ENCODE results near the gene ALG14.
"Not testable (repeated sequence)": the region's sequence is repeated elsewhere in the genome, so short reads cannot be mapped to it uniquely, and the experiment has no call there.

ALG14 gene

DNA sequence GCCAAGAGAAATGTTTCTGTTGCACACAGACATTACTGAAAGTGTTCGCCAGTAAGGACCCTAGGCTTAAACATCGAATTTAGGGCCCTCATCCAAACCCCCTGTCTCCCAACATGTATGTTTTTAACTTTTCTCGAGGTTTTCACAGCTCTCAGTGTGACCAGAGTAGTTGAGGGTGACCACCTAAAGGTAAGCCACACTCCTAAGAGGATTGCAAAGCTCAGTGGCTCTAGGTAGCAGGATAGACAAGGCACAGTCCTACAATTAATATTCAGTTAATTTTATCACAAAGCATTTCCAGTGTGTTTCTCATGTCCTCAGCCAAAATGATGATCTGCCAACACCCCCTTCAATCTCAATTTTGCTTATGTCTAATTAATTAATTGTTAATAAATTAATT lies 695 bp upstream of the ALG14 start:
- H3K9me3 Mint-ChIP-seq, result no peaks in the 10 kb centered on the region
- H3K27me3 Mint-ChIP-seq (ENCODE audit: low read depth), result no peaks in the 10 kb centered on the region
- DNase-seq (ENCODE audit: low spot score), result no peak
- peaks cover 13% of the 10 kb centered on the region for H3K4me1 Mint-ChIP-seq (ENCODE audit: low read depth)
- H3K36me3 Mint-ChIP-seq (ENCODE audit: low read depth), result no peaks in the 10 kb centered on the region
- peak overlapping the region; percentile 96 for H3K27ac Mint-ChIP-seq
- H3K4me3 Mint-ChIP-seq, result peak overlapping the region; percentile 96

DNA sequence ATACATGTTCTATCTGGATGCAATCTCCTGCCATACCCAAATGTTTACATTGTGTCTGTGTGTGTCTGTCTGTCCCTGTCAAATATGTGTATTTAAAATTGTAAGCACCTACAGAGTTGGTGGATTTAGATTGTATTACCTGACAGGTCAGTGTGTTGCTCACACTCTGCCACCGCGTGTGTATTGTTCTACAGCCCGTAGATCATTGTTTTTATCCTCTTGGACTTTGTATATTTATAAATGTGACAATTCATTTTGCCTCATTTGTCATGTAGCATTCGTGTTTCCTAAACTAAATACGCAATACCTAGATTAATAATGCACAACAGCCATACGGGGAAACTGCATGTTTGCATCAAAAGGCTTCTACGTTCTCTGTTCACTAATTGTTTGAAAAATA lies 634 bp downstream of the ALG14 start:
- Mint-ChIP-seq H3K36me3 (ENCODE audit: low read depth) (no peaks in the 10 kb centered on the region), H3K9me3 (no peaks in the 10 kb centered on the region)

DNA sequence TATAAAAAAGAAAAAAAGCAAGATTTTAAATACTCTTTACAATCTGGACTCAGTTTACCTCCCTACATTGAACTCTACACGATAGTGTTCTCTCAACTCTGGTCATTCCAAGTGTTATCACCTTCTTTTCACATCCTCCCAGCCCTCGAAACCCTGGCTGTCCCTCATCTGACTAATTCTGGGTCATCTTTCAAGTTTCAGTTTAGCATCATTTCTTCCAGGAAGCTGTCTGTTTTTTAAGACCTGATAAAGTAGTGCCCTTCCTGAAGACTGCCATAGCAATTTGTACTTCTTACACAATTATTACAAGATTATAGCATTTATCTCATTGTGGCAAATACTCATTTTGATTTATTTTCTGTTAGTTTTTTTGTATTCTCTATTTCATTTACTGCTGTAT lies 1.2 kb downstream of the ALG14 start:
- no peaks in the 10 kb centered on the region for H3K36me3 Mint-ChIP-seq (ENCODE audit: low read depth)
- H3K4me3 Mint-ChIP-seq, result no peak overlapping the region
- no peak for DNase-seq (ENCODE audit: low spot score)
- no peak overlapping the region for H3K27ac Mint-ChIP-seq
- H3K4me1 Mint-ChIP-seq (ENCODE audit: low read depth), result peaks cover 13% of the 10 kb centered on the region
- no peaks in the 10 kb centered on the region for H3K27me3 Mint-ChIP-seq (ENCODE audit: low read depth)
- H3K9me3 Mint-ChIP-seq, result no peaks in the 10 kb centered on the region

More for the DNA sequence above, 634 bp downstream of the ALG14 start:
- Mint-ChIP-seq H3K27ac (peak overlapping the region; percentile 96), H3K4me1 (ENCODE audit: low read depth) (peaks cover 13% of the 10 kb centered on the region), H3K27me3 (ENCODE audit: low read depth) (no peaks in the 10 kb centered on the region), H3K4me3 (peak overlapping the region; percentile 96)
- no peak for DNase-seq (ENCODE audit: low spot score)

DNA sequence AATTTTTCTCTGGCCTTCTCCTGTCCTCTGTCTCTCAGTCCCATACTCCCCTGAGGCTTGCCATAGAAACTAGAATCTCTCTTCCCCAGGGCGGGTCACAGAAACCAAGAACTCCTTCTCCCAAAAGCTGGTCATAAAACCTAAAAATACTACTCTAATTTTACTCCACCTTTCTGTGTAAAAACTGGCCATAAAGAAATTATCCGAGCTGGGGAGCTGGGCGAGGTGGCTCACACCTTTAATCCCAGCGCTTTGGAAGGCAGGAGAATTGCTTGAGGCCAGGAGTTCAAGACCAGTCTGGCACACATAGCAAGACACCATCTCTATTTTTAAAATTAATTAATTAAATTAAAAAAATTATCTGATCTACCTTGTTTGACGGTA lies 3.0 kb downstream of the ALG14 start:
- Mint-ChIP-seq H3K4me1 (ENCODE audit: low read depth) (peaks cover 13% of the 10 kb centered on the region), H3K27me3 (ENCODE audit: low read depth) (no peaks in the 10 kb centered on the region), H3K27ac (no peak overlapping the region), H3K9me3 (no peaks in the 10 kb centered on the region), H3K36me3 (ENCODE audit: low read depth) (no peaks in the 10 kb centered on the region), H3K4me3 (no peak overlapping the region)
- DNase-seq (ENCODE audit: low spot score), result no peak

DNA sequence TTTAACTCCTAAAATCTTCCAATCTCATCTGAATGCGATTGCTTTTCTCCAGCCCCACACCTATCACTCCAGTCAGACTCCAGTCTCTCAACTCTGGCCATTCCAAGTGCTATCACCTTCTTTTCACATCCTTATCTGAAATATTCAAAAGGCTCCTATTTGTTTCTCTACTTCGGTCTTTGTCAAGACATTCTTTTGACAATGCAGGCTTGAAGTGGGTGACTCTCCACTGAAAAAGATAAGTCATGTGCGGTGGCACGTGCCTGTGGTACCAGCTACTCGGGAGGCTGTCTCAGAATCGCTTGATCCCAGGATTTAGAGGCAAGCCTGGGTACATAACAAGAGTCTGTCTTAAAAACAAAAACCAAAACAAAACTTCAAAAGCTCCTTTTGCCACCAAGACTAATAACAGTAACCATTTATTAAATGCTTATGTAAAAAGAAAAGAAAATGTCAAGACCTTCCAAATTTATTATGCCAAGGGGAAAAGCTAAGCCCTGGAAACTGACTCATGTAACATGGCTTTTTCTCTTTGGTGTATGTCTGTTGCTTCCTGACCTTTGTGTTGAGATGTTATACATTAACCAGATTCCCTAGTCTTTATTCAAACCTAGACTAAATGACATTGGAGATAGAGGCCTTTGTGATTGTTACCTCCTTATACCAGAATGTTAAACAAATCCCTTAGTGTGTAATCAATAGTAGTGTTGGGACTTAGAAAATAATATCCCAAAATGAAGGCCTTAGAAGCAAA lies 3.6 kb downstream of the ALG14 start:
- no peak for DNase-seq (ENCODE audit: low spot score)
- H3K9me3 Mint-ChIP-seq, result no peaks in the 10 kb centered on the region
- H3K27ac Mint-ChIP-seq, result no peak overlapping the region

DNA sequence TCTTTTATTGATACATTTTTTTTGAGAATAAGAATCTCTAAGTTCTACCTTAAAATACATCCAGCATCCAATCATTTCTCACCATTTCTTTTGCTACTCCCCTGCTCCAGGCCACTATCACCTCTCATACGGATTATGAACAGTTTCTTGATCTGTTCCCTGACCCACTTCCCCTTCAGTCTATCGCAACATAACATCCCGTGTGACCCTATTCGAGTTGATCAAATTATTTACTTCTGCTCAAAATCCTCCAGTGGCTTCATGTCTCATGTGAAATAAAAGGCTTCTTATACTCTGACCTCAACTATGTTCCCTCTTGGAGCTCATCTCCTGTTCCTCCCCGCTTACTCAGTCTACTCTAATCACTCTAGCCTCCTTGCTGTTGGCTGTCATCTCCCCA lies 5.2 kb downstream of the ALG14 start:
- no peak overlapping the region for H3K27ac Mint-ChIP-seq
- H3K4me1 Mint-ChIP-seq (ENCODE audit: low read depth), result peaks cover 10% of the 10 kb centered on the region
- no peaks in the 10 kb centered on the region for H3K9me3 Mint-ChIP-seq

More for the DNA sequence above, 3.6 kb downstream of the ALG14 start:
- Mint-ChIP-seq H3K4me3 (no peak overlapping the region), H3K4me1 (ENCODE audit: low read depth) (peaks cover 13% of the 10 kb centered on the region), H3K36me3 (ENCODE audit: low read depth) (no peaks in the 10 kb centered on the region), H3K27me3 (ENCODE audit: low read depth) (no peaks in the 10 kb centered on the region)

DNA sequence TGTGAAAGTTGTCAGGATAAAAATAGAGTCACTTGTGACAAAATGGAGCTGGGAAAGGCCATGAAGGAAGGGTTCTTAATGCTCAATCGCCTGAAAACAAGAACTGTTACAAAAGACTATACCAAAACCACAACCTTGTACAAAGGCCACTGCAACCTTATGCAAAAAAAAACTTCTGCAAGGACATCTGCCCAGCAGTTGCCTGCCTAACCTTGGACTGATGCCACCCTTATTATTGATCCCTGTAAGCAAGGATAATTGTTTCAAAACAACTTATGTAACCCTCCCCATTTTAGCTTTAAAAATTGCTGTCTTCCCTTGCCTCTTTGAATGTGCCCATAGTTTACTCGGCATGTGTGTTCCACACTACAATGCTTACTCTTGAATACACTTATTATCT lies 5.7 kb downstream of the ALG14 start:
- Mint-ChIP-seq H3K9me3 (no peaks in the 10 kb centered on the region), H3K27ac (no peak overlapping the region), H3K4me3 (no peak overlapping the region), H3K36me3 (ENCODE audit: low read depth) (no peaks in the 10 kb centered on the region), H3K4me1 (ENCODE audit: low read depth) (peaks cover 7% of the 10 kb centered on the region), H3K27me3 (ENCODE audit: low read depth) (no peaks in the 10 kb centered on the region)
- no peak for DNase-seq (ENCODE audit: low spot score)

More for the DNA sequence above, 5.2 kb downstream of the ALG14 start:
- no peaks in the 10 kb centered on the region for H3K27me3 Mint-ChIP-seq (ENCODE audit: low read depth)
- DNase-seq (ENCODE audit: low spot score), result no peak
- H3K4me3 Mint-ChIP-seq, result no peak overlapping the region
- H3K36me3 Mint-ChIP-seq (ENCODE audit: low read depth), result no peaks in the 10 kb centered on the region

DNA sequence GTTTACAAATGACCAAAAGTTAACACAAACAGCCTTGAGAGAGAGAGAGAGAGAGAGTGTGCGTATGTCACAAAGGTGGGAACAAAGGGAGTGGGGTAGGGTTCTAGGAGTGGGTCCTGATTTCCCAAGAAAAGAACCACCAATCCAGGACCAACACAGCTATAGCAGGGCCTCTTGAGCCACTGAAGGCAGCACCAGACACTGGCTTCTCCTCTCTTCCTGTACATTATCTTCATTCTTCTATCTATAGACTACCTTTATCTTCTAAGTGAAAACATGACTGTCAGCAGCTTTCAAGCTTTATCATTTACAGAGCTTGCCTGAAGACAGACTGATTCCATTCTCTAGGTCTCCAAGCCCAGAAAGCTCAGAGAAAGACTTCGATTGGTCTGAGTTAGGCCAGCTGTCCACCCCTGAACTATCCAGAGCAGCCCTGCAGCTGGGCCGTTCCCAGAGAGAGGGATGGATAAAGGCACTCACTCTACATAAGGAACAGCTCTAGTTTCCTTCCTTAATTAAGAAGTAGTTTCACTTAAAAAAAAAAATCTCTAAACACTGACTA lies 11.2 kb downstream of the ALG14 start:
- Mint-ChIP-seq H3K9me3 (no peaks in the 10 kb centered on the region), H3K27ac (no peak overlapping the region), H3K4me1 (ENCODE audit: low read depth) (no peaks in the 10 kb centered on the region), H3K4me3 (no peak overlapping the region), H3K36me3 (ENCODE audit: low read depth) (no peaks in the 10 kb centered on the region), H3K27me3 (ENCODE audit: low read depth) (no peaks in the 10 kb centered on the region)
- no peak for DNase-seq (ENCODE audit: low spot score)

DNA sequence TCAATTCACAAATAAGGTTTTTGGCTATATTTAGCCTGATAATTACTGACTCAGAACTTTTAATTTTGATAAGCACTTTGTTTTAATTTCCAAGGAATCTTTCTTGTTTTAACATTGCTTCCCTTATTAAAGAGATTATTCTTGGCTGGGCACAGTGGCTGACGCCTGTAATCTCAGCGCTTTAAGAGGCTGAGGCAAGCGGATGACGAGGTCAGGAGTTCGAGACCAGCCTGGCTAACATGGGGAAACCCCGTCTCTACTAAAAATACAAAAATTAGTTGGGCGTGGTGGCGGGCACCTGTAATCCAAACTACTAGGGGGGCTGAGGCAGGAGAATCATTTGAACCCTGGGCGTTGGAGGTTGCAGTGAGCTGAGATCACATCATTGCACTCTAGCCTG lies 13.8 kb downstream of the ALG14 start:
- no peaks in the 10 kb centered on the region for H3K4me1 Mint-ChIP-seq (ENCODE audit: low read depth)
- no peaks in the 10 kb centered on the region for H3K36me3 Mint-ChIP-seq (ENCODE audit: low read depth)
- H3K27ac Mint-ChIP-seq, result no peak overlapping the region
- no peak overlapping the region for H3K4me3 Mint-ChIP-seq
- DNase-seq (ENCODE audit: low spot score), result no peak
- no peaks in the 10 kb centered on the region for H3K9me3 Mint-ChIP-seq
- no peaks in the 10 kb centered on the region for H3K27me3 Mint-ChIP-seq (ENCODE audit: low read depth)

DNA sequence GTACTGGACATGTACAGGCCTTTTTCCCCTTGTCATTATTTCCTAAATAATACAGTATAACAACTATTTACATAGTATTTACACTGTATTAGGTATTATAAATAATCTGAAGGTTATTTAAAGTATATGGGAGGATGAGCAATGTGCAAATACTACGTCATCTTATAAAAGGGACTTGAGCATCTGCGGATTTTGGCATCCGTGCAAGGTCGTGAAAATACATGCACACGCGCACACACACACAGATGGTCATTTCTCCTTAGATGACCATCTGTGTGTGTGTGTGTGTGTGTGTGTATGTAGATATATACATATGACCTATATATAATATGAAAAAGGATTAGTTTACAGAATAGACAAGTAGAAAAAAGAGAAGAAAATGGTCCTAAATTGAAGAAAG lies 15.4 kb downstream of the ALG14 start:
- H3K27me3 Mint-ChIP-seq (ENCODE audit: low read depth), result no peaks in the 10 kb centered on the region
- no peak overlapping the region for H3K27ac Mint-ChIP-seq
- no peaks in the 10 kb centered on the region for H3K4me1 Mint-ChIP-seq (ENCODE audit: low read depth)
- no peaks in the 10 kb centered on the region for H3K9me3 Mint-ChIP-seq
- H3K36me3 Mint-ChIP-seq (ENCODE audit: low read depth), result no peaks in the 10 kb centered on the region
- H3K4me3 Mint-ChIP-seq, result no peak overlapping the region
- DNase-seq (ENCODE audit: low spot score), result no peak

DNA sequence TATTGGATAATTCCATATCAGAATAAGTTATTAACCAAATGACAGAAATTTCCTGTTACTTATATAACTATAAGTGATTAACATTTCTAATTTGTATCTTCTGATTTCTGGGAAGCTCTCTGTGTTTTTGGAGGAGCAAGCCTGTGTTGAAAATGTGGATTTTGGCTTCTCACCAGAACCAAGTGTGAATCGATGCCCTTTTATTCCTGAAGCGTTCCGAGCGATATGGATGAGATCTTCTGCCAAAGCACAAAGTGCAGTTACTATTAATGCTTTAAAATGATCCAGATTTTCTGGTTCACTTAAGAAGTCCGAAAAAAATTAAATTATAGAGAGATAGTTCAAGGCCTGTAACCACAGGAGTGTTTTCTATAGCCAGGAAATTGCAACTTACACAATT lies 22.8 kb downstream of the ALG14 start:
- no peaks in the 10 kb centered on the region for H3K4me1 Mint-ChIP-seq (ENCODE audit: low read depth)
- H3K36me3 Mint-ChIP-seq (ENCODE audit: low read depth), result no peaks in the 10 kb centered on the region
- no peaks in the 10 kb centered on the region for H3K27me3 Mint-ChIP-seq (ENCODE audit: low read depth)
- no peak for DNase-seq (ENCODE audit: low spot score)
- H3K27ac Mint-ChIP-seq, result no peak overlapping the region
- no peaks in the 10 kb centered on the region for H3K9me3 Mint-ChIP-seq
- no peak overlapping the region for H3K4me3 Mint-ChIP-seq

DNA sequence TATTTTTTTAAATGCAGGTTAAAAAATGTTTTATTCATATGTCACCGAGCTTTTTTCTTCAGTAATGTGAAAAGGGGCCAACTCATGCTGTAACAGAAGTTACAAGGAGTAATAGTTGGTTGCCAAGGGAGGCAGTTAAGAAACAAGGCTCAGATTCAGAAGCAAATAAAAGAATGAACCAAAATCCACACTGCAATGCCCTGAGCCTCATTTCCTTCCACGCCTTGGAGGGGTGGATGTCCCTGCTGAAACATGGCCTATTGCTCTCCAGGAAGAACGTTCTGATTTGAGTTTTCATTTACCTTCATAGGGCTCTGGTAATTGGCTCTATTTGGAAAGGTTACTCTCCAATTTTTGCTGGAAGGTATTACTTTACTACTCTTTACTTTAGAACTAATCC lies 24.4 kb downstream of the ALG14 start:
- no peaks in the 10 kb centered on the region for H3K27me3 Mint-ChIP-seq (ENCODE audit: low read depth)
- no peaks in the 10 kb centered on the region for H3K36me3 Mint-ChIP-seq (ENCODE audit: low read depth)
- H3K4me3 Mint-ChIP-seq, result no peak overlapping the region
- no peak for DNase-seq (ENCODE audit: low spot score)
- H3K4me1 Mint-ChIP-seq (ENCODE audit: low read depth), result no peaks in the 10 kb centered on the region
- H3K9me3 Mint-ChIP-seq, result no peaks in the 10 kb centered on the region
- no peak overlapping the region for H3K27ac Mint-ChIP-seq

DNA sequence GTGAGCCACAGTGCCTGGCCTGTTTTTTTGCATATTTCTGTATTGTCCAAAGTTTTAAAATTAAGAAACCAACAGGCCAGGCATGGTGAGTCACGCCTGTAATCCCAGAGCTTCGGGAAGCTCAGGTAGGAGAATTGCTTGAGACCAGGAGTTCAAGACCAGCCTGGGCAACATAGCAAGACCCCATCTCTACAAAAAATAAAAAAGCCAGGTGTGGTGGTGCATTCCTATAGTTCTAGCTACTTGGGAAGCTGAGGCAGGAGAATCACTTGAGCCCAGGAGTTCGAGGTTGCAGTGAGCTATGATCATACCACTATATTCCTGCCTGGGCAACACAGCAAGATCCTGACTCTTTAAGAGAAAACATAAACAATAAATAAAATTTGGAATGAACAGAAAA lies 25.1 kb downstream of the ALG14 start:
- H3K36me3 Mint-ChIP-seq (ENCODE audit: low read depth); H3K9me3 Mint-ChIP-seq; H3K4me1 Mint-ChIP-seq (ENCODE audit: low read depth); H3K4me3 Mint-ChIP-seq; H3K27ac Mint-ChIP-seq; H3K27me3 Mint-ChIP-seq (ENCODE audit: low read depth); DNase-seq (ENCODE audit: low spot score): not testable (repeated sequence)

DNA sequence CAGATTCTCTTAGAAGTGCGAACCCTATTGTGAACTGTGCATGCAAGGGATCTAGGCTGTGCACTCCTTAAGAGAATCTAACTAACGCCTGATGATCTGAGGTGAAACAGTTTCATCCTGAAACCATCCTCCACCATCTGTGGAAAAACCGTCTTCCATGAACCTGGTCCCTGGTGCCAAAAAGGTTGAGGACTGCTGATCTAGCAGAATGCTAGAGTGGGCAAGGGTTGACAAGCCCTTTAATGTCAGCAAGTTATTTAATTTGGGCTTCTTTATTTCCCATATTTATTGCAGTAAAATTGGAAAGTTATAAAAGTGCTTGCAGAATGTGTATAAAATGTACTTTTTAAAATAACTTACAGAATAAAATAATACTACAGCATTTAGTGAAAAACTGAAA lies 26.4 kb downstream of the ALG14 start:
- Mint-ChIP-seq H3K9me3 (no peaks in the 10 kb centered on the region), H3K36me3 (ENCODE audit: low read depth) (no peaks in the 10 kb centered on the region), H3K4me3 (no peak overlapping the region), H3K4me1 (ENCODE audit: low read depth) (no peaks in the 10 kb centered on the region), H3K27ac (no peak overlapping the region), H3K27me3 (ENCODE audit: low read depth) (no peaks in the 10 kb centered on the region)
- DNase-seq (ENCODE audit: low spot score), result no peak

All from T-helper 2 cell treated with Interferon-gamma antibody and Interleukin-4, amounts not matched to agents 5 μg/mL and 100 μg/mL, for 36 hours (primary cell).